H9 (cell line): ENCODE results near the gene TP53BP1. TPM values are rescaled to one million over a fixed set of nuclear protein-coding genes. Genes with fewer than 3 reads are reported as not detected.

Experiments used
- DNase-seq: peaks from one replicate; pipeline ENCODE4 v3.0.0-alpha.2; 2017
- H2AFZ ChIP-seq: one replicate; pipeline ENCODE4 v1.6.1; 2013; ENCODE audit warnings: mild to moderate bottlenecking, low read length, control low read depth, moderate library complexity
- H2AK5ac ChIP-seq: 2 replicates; pipeline ENCODE4 v1.6.1; 2013; ENCODE audit warnings: low read length, control low read depth, mixed read lengths; ENCODE audit not compliant: insufficient read length
- H2BK120ac ChIP-seq: one replicate; pipeline ENCODE4 v1.6.1; 2013; ENCODE audit warnings: low read depth, mild to moderate bottlenecking, low read length, control low read depth, inconsistent platforms; ENCODE audit not compliant: poor library complexity, severe bottlenecking
- H2BK12ac ChIP-seq: 2 replicates; pipeline ENCODE4 v1.6.1; 2013; ENCODE audit warnings: low read length, control low read depth, mixed read lengths, low read depth; ENCODE audit not compliant: insufficient read length
- H2BK15ac ChIP-seq: 2 replicates; pipeline ENCODE4 v1.6.1; 2013; ENCODE audit warnings: low read depth, low read length, control low read depth
- H2BK20ac ChIP-seq: one replicate; pipeline ENCODE4 v1.6.1; 2013; ENCODE audit warnings: low read depth, mild to moderate bottlenecking, low read length, control low read depth, inconsistent platforms; ENCODE audit not compliant: poor library complexity, severe bottlenecking
- H2BK5ac ChIP-seq: 2 replicates; pipeline ENCODE4 v1.6.1; 2013; ENCODE audit warnings: low read length, control low read depth, mixed read lengths; ENCODE audit not compliant: insufficient read length
- H3K14ac ChIP-seq: 2 replicates; pipeline ENCODE4 v1.6.1; 2013; ENCODE audit warnings: low read length, control low read depth; ENCODE audit not compliant: insufficient read depth
- H3K18ac ChIP-seq: 2 replicates; pipeline ENCODE4 v1.6.1; 2013; ENCODE audit warnings: low read depth, mild to moderate bottlenecking, mixed read lengths, low read length, control low read depth; ENCODE audit not compliant: insufficient read length
- H3K23ac ChIP-seq: 2 replicates; pipeline ENCODE4 v1.6.1; 2013; ENCODE audit warnings: low read length, control low read depth, mixed read lengths, low read depth; ENCODE audit not compliant: insufficient read length
- H3K23me2 ChIP-seq: 2 replicates; pipeline ENCODE4 v1.6.1; 2013; ENCODE audit warnings: low read depth, mild to moderate bottlenecking, mixed read lengths, low read length, control low read depth; ENCODE audit not compliant: insufficient read length, poor library complexity, severe bottlenecking
- H3K27ac ChIP-seq: 2 replicates; pipeline ENCODE4 v1.5.1; 2013; ENCODE audit warnings: low read length, control low read depth, mixed read lengths, low read depth; ENCODE audit not compliant: insufficient read length
- H3K27me3 ChIP-seq: 2 replicates; pipeline ENCODE4 v1.6.1; 2013; ENCODE audit warnings: low read length, control low read depth, inconsistent platforms; ENCODE audit not compliant: insufficient read depth
- H3K4ac ChIP-seq: 2 replicates; pipeline ENCODE4 v1.6.1; 2013; ENCODE audit warnings: low read depth, mild to moderate bottlenecking, control low read depth, inconsistent platforms, low read length, moderate library complexity
- H3K4me1 ChIP-seq: 2 replicates; pipeline ENCODE4 v1.6.1; 2013; ENCODE audit warnings: low read length, control low read depth, inconsistent platforms; ENCODE audit not compliant: insufficient read depth
- H3K4me2 ChIP-seq: 2 replicates; pipeline ENCODE4 v1.6.1; 2013; ENCODE audit warnings: low read length, control low read depth, mixed read lengths; ENCODE audit not compliant: insufficient read length, insufficient read depth
- H3K56ac ChIP-seq: 2 replicates; pipeline ENCODE4 v1.6.1; 2013; ENCODE audit warnings: low read depth, mild to moderate bottlenecking, mixed read lengths, low read length, control low read depth; ENCODE audit not compliant: insufficient read length
- H3K79me1 ChIP-seq: 2 replicates; pipeline ENCODE4 v1.6.1; 2013; ENCODE audit warnings: low read depth, mild to moderate bottlenecking, moderate library complexity, low read length, control low read depth, inconsistent platforms; ENCODE audit not compliant: insufficient read depth, poor library complexity, severe bottlenecking
- H3K79me2 ChIP-seq: 2 replicates; pipeline ENCODE4 v1.6.1; 2013; ENCODE audit warnings: low read length, control low read depth, inconsistent platforms; ENCODE audit not compliant: insufficient read depth
- H3K9ac ChIP-seq: 2 replicates; pipeline ENCODE4 v1.6.1; 2013; ENCODE audit warnings: low read length, control low read depth, mixed read lengths; ENCODE audit not compliant: insufficient read length; ENCODE audit errors: extremely low read depth
- H3K9me3 ChIP-seq: one replicate; pipeline ENCODE4 v1.6.1; 2013; ENCODE audit warnings: low read depth, low read length, inconsistent platforms; ENCODE audit not compliant: control insufficient read depth
- H3T11ph ChIP-seq: one replicate; pipeline ENCODE4 v1.6.1; 2013; ENCODE audit warnings: mild to moderate bottlenecking, low read length, control low read depth, inconsistent platforms
- H4K20me1 ChIP-seq: one replicate; pipeline ENCODE4 v1.6.1; 2013; ENCODE audit not compliant: control insufficient read depth, insufficient read length, insufficient read depth
- H4K5ac ChIP-seq: 2 replicates; pipeline ENCODE4 v1.6.1; 2013; ENCODE audit warnings: low read depth, mild to moderate bottlenecking, mixed read lengths, low read length, control low read depth; ENCODE audit not compliant: insufficient read length
- H4K8ac ChIP-seq: replicated peaks from 2 replicates; pipeline ENCODE4 v1.6.1; 2013; ENCODE audit warnings: low read length, control low read depth, mixed read lengths, low read depth; ENCODE audit not compliant: insufficient read length
- H4K91ac ChIP-seq: 2 replicates; pipeline ENCODE4 v1.6.1; 2013; ENCODE audit warnings: low read depth, mild to moderate bottlenecking, moderate library complexity, mixed read lengths, low read length, control low read depth; ENCODE audit not compliant: insufficient read length
- H3K27ac Mint-ChIP-seq, 3 experiments: 2 replicates in 2 of 3; 3 replicates in 1 of 3; pipeline ENCODE4 v1.8.0; 2020 to 2021; ENCODE audit warnings: mixed read lengths in 3 of 3, mild to moderate bottlenecking in 1 of 3, moderate library complexity in 1 of 3
- H3K27me3 Mint-ChIP-seq: 2 replicates; pipeline ENCODE4 v1.8.0; 2021; ENCODE audit warnings: low read depth, mild to moderate bottlenecking, moderate library complexity, mixed read lengths
- H3K36me3 Mint-ChIP-seq, 3 experiments: 2 replicates in 2 of 3; 3 replicates in 1 of 3; pipeline ENCODE4 v1.8.0; 2020 to 2021; ENCODE audit warnings: low read depth in 3 of 3, mixed read lengths in 3 of 3; ENCODE audit not compliant: insufficient read depth in 1 of 3
- H3K4me1 Mint-ChIP-seq, 2 experiments: 2 replicates each; pipeline ENCODE4 v1.8.0; 2020; ENCODE audit warnings: mixed read lengths in 2 of 2
- H3K4me3 Mint-ChIP-seq, 2 experiments: 2 replicates in 1 of 2; 3 replicates in 1 of 2; pipeline ENCODE4 v1.8.0; 2020 to 2021; ENCODE audit warnings: mild to moderate bottlenecking in 2 of 2, mixed read lengths in 2 of 2, moderate library complexity in 1 of 2
- H3K9me3 Mint-ChIP-seq, 2 experiments: 2 replicates in 1 of 2; 3 replicates in 1 of 2; pipeline ENCODE4 v1.8.0; 2020; ENCODE audit warnings: mild to moderate bottlenecking in 2 of 2, mixed read lengths in 2 of 2, moderate library complexity in 1 of 2
- WGBS: extraction: QIAGEN DNeasy Blood & Tissue Kit; methylation state at CpG from one replicate; pipeline ENCODE4 v1.1.7; 2013; ENCODE audit warnings: missing lambda C conversion rate, low lambda C conversion rate, mixed read lengths; ENCODE audit not compliant: insufficient read length; ENCODE audit errors: extremely low coverage; 5-methylcytosine and 5-hydroxymethylcytosine counted together
- total RNA-seq: library from RNA; stranded (reverse); gene quantifications from 2 replicates; pipeline ENCODE4 v1.2.1, GENCODE V29; 2021
- TF ChIP-seq, protein P1 (sequence below): fragments of 200-600 bp; sonication (generic); conservative IDR thresholded peaks from 3 replicates; pipeline ENCODE4 v1.8.0; 2021; ENCODE audit warnings: antibody characterized with exemption, mild to moderate bottlenecking

Gene TP53BP1
- total RNA-seq, 1 experiment from 2014 or later, result 81.5 TPM

DNA sequence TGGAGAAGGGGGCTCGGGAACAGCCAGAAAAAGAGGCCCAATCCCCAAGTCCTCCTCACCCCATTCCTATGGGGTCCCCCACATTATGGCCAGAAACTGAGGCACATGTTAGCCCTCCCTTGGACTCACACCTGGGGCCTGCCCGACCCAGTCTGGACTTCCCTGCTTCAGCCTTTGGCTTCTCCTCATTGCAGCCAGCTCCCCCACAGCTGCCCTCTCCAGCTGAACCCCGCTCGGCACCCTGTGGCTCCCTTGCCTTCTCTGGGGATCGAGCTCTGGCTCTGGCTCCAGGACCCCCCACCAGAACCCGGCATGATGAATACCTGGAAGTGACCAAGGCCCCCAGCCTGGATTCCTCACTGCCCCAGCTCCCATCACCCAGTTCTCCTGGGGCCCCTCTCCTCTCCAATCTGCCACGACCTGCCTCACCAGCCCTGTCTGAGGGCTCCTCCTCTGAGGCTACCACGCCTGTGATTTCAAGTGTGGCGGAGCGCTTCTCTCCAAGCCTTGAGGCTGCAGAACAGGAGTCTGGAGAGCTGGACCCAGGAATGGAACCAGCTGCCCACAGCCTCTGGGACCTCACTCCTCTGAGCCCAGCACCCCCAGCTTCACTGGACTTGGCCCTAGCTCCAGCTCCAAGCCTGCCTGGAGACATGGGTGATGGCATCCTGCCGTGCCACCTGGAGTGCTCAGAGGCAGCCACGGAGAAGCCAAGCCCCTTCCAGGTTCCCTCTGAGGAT lies 35.0 kb upstream of the TP53BP1 start:
- Histone ChIP-seq H3K56ac (no peak overlapping the region), H3K4ac (no peak overlapping the region), H2BK12ac (no peak overlapping the region), H4K8ac (no peak overlapping the region), H3K23me2 (no peaks in the 10 kb centered on the region), H2AK5ac (no peak overlapping the region), H2BK5ac (no peak overlapping the region), H3K4me2 (no peak overlapping the region), H3K23ac (no peak overlapping the region), H3K79me1 (no peaks in the 10 kb centered on the region), H3K4me1 (peaks cover 8% of the 10 kb centered on the region; the same call in 1 of the 2 replicates), H3K79me2 (no peaks in the 10 kb centered on the region), H2BK120ac (no peak overlapping the region), H3K9me3 (no peaks in the 10 kb centered on the region), H3K27me3 (no peaks in the 10 kb centered on the region), H3K18ac (no peak overlapping the region), H2AFZ (no peak overlapping the region), H4K91ac (no peak overlapping the region), H3T11ph (no peak overlapping the region), H3K14ac (peak overlapping the region; percentile 41; the same call in 1 of the 2 replicates), H4K20me1 (no peaks in the 10 kb centered on the region), H2BK15ac (no peak overlapping the region), H3K9ac (no peak overlapping the region), H2BK20ac (no peak overlapping the region), H3K27ac (no peak overlapping the region), H4K5ac (no peak overlapping the region)
- no CpG with 5 or more reads among the region's 12 CpGs for WGBS
- H3K4me1 Mint-ChIP-seq, result peaks cover 20 to 29% of the 10 kb centered on the region in 2 experiments
- H3K27ac Mint-ChIP-seq, result peak overlapping the region in 1 of 3 experiments; percentile 23; a peak in 1 of 7 replicates
- peaks cover 0 to 4% (median 0%) of the 10 kb centered on the region in 3 experiments; a peak in 1 of 7 replicates for H3K36me3 Mint-ChIP-seq
- H3K27me3 Mint-ChIP-seq, result peaks cover 32% of the 10 kb centered on the region
- TF ChIP-seq, protein P1, sequence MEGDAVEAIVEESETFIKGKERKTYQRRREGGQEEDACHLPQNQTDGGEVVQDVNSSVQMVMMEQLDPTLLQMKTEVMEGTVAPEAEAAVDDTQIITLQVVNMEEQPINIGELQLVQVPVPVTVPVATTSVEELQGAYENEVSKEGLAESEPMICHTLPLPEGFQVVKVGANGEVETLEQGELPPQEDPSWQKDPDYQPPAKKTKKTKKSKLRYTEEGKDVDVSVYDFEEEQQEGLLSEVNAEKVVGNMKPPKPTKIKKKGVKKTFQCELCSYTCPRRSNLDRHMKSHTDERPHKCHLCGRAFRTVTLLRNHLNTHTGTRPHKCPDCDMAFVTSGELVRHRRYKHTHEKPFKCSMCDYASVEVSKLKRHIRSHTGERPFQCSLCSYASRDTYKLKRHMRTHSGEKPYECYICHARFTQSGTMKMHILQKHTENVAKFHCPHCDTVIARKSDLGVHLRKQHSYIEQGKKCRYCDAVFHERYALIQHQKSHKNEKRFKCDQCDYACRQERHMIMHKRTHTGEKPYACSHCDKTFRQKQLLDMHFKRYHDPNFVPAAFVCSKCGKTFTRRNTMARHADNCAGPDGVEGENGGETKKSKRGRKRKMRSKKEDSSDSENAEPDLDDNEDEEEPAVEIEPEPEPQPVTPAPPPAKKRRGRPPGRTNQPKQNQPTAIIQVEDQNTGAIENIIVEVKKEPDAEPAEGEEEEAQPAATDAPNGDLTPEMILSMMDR, result no peak
- no peak overlapping the region for H3K4me3 Mint-ChIP-seq
- H3K9me3 Mint-ChIP-seq, result no peaks in the 10 kb centered on the region; a peak in 1 of 5 replicates
- DNase-seq, result no peak
